HEK293T (cell line): ENCODE measurements around the gene ZNF460.

Source experiments
- FOXA1 ChIP-seq: fragments of 450-650 bp; IDR thresholded peaks from 2 replicates; pipeline ENCODE4 v1.6.1; 2016; ENCODE audit warnings: mild to moderate bottlenecking
- HDGF ChIP-seq: fragments of 450-650 bp; IDR thresholded peaks from 2 replicates; pipeline ENCODE4 v1.6.1; 2017; ENCODE audit warnings: antibody characterized with exemption, borderline replicate concordance
- SUZ12 ChIP-seq: fragments of 450-650 bp; IDR thresholded peaks from 2 replicates; pipeline ENCODE4 v1.6.1; 2016; ENCODE audit warnings: mild to moderate bottlenecking

DNA sequence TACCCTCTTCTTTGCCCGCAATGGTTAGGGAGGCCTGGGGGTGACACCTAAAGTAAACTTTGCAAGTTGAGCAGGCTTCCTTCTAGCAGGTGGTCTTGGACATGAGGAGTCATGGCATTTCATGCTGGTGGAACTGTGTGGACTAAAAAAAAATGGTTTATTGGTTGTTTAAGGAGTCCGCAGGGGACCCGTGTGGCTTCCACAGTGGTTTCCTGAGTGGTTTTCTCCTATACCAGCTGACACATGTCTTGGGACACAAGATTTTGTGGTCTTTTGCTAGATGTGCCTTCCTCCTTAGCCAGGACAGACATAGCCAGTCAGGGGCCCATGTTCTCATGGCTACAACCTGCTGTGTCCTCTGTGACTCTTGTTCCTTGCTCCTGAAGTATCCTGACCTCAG lies 41.5 kb downstream of the ZNF460 start:
- TF ChIP-seq HDGF = no peak
- TF ChIP-seq SUZ12 = no peak
- no peak for TF ChIP-seq FOXA1
